ENCODE measurements around the gene HTR6. TPM values are rescaled to one million over a fixed set of nuclear protein-coding genes. Genes with fewer than 3 reads are reported as not detected.

Gene HTR6
- total and polyA plus RNA-seq, 2 donors (not counting 1 experiment from before 2014, with no cell fraction given) = under 0.01 to 0.02 TPM

- Histone ChIP-seq H3K4me3 (replicated peaks in 1 of 4; ENCODE audit: control extremely low read depth in 1 of 4, insufficient read depth in 1 of 4, low read depth in 3 of 4, low read length in 4 of 4) (no peak overlapping the region), H3K9me3 (ENCODE audit: control insufficient read depth, insufficient read depth, low read depth, low read length) (no peaks in the 10 kb centered on the region), H3K9ac (ENCODE audit: insufficient read depth, low read length) (no peak overlapping the region), H3K36me3 (ENCODE audit: control insufficient read depth, insufficient read depth, low read length) (no peaks in the 10 kb centered on the region), H3K27me3 (ENCODE audit: control insufficient read depth, insufficient read depth, low read length) (no peaks in the 10 kb centered on the region), H3K27ac (ENCODE audit: insufficient read depth, low read length) (no peak overlapping the region), H3K4me1 (ENCODE audit: control insufficient read depth, extremely low read depth, insufficient read depth, low read length) (peaks cover 4% of the 10 kb centered on the region), H3K4me2 (ENCODE audit: extremely low read depth, insufficient read depth, low read length) (no peak overlapping the region), H4K20me1 (ENCODE audit: control insufficient read depth, extremely low read depth, insufficient read depth, low read length) (no peaks in the 10 kb centered on the region), H3K79me2 (ENCODE audit: control insufficient read depth, insufficient read depth, low read length) (no peaks in the 10 kb centered on the region), H2AFZ (ENCODE audit: low read length) (no peak overlapping the region)
- DNase-seq (ENCODE audit: low read depth in 2 of 2) = no peak
- TF ChIP-seq, protein P1, sequence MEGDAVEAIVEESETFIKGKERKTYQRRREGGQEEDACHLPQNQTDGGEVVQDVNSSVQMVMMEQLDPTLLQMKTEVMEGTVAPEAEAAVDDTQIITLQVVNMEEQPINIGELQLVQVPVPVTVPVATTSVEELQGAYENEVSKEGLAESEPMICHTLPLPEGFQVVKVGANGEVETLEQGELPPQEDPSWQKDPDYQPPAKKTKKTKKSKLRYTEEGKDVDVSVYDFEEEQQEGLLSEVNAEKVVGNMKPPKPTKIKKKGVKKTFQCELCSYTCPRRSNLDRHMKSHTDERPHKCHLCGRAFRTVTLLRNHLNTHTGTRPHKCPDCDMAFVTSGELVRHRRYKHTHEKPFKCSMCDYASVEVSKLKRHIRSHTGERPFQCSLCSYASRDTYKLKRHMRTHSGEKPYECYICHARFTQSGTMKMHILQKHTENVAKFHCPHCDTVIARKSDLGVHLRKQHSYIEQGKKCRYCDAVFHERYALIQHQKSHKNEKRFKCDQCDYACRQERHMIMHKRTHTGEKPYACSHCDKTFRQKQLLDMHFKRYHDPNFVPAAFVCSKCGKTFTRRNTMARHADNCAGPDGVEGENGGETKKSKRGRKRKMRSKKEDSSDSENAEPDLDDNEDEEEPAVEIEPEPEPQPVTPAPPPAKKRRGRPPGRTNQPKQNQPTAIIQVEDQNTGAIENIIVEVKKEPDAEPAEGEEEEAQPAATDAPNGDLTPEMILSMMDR (conservative IDR thresholded peaks at IDR 0.05 in 1 of 2, IDR thresholded peaks at IDR 0.05 in 1 of 2; ENCODE audit: low read depth in 1 of 2, low read length in 2 of 2) = no peak
- no peak for TF ChIP-seq EZH2 (IDR thresholded peaks at IDR 0.05; ENCODE audit: low read length, missing control alignments)
Observed at GRCh38 chr1:19679691-19680090, 15.0 kb downstream of the HTR6 start.

DNA sequence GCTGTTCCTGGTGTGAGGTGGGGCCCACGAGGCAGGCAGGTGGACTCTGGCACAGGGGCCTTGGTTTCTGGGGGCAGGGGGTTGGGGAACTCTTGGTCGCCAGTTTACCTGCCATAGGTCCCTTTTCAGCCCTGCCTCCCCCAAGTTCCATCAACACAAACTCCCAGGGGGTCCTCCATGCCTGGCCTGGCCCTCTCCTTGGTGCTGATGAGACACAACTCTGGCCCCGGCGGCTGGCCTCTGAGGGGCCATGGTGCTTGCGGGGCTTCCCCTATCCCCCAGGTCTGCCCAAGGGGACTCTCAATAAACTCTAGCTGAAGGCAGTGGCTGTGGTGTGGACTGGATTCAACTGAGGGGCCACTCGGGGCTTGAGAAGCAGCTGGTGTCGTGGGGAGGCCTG, 16.0 kb downstream of the HTR6 start:
- DNase-seq (ENCODE audit: low read depth in 2 of 2) = no peak
- Histone ChIP-seq H3K27ac (ENCODE audit: insufficient read depth, low read length) (no peak overlapping the region), H3K79me2 (ENCODE audit: control insufficient read depth, insufficient read depth, low read length) (no peaks in the 10 kb centered on the region), H3K4me2 (ENCODE audit: extremely low read depth, insufficient read depth, low read length) (no peak overlapping the region), H3K36me3 (ENCODE audit: control insufficient read depth, insufficient read depth, low read length) (no peaks in the 10 kb centered on the region), H3K27me3 (ENCODE audit: control insufficient read depth, insufficient read depth, low read length) (no peaks in the 10 kb centered on the region), H3K4me3 (replicated peaks in 1 of 4; ENCODE audit: control extremely low read depth in 1 of 4, insufficient read depth in 1 of 4, low read depth in 3 of 4, low read length in 4 of 4) (no peak overlapping the region), H4K20me1 (ENCODE audit: control insufficient read depth, extremely low read depth, insufficient read depth, low read length) (no peaks in the 10 kb centered on the region), H2AFZ (ENCODE audit: low read length) (no peak overlapping the region), H3K9me3 (ENCODE audit: control insufficient read depth, insufficient read depth, low read depth, low read length) (no peaks in the 10 kb centered on the region), H3K9ac (ENCODE audit: insufficient read depth, low read length) (no peak overlapping the region), H3K4me1 (ENCODE audit: control insufficient read depth, extremely low read depth, insufficient read depth, low read length) (peaks cover 4% of the 10 kb centered on the region)
- TF ChIP-seq, protein P1 (conservative IDR thresholded peaks at IDR 0.05 in 1 of 2, IDR thresholded peaks at IDR 0.05 in 1 of 2; ENCODE audit: low read depth in 1 of 2, low read length in 2 of 2) = no peak
- no peak for TF ChIP-seq EZH2 (IDR thresholded peaks at IDR 0.05; ENCODE audit: low read length, missing control alignments)

GRCh38 chr1:19682257-19682656, 17.6 kb downstream of the HTR6 start:
- no peak overlapping the region for H3K4me2 ChIP-seq (ENCODE audit: extremely low read depth, insufficient read depth, low read length)
- no peak overlapping the region for H3K9ac ChIP-seq (ENCODE audit: insufficient read depth, low read length)
- H3K4me1 ChIP-seq (ENCODE audit: control insufficient read depth, extremely low read depth, insufficient read depth, low read length) = peaks cover 4% of the 10 kb centered on the region
- H2AFZ ChIP-seq (ENCODE audit: low read length) = no peak overlapping the region
- H4K20me1 ChIP-seq (ENCODE audit: control insufficient read depth, extremely low read depth, insufficient read depth, low read length) = no peaks in the 10 kb centered on the region
- H3K79me2 ChIP-seq (ENCODE audit: control insufficient read depth, insufficient read depth, low read length) = no peaks in the 10 kb centered on the region
- DNase-seq (ENCODE audit: low read depth in 2 of 2) = peak; percentile 80 to 83
- H3K9me3 ChIP-seq (ENCODE audit: control insufficient read depth, insufficient read depth, low read depth, low read length) = no peaks in the 10 kb centered on the region
- TF ChIP-seq, protein P1 (conservative IDR thresholded peaks at IDR 0.05 in 1 of 2, IDR thresholded peaks at IDR 0.05 in 1 of 2; ENCODE audit: low read depth in 1 of 2, low read length in 2 of 2) = no peak
- no peak for TF ChIP-seq EZH2 (IDR thresholded peaks at IDR 0.05; ENCODE audit: low read length, missing control alignments)
- H3K36me3 ChIP-seq (ENCODE audit: control insufficient read depth, insufficient read depth, low read length) = no peaks in the 10 kb centered on the region
- no peaks in the 10 kb centered on the region for H3K27me3 ChIP-seq (ENCODE audit: control insufficient read depth, insufficient read depth, low read length)
- H3K27ac ChIP-seq (ENCODE audit: insufficient read depth, low read length) = no peak overlapping the region
- no peak overlapping the region for H3K4me3 ChIP-seq (replicated peaks in 1 of 4; ENCODE audit: control extremely low read depth in 1 of 4, insufficient read depth in 1 of 4, low read depth in 3 of 4, low read length in 4 of 4)

Data from fibroblast of lung (primary cell).